ENCODE measurements around the gene ST8SIA5. TPM values are rescaled to one million over a fixed set of nuclear protein-coding genes. Genes with fewer than 3 reads are reported as not detected.

The ST8SIA5 gene
- total and polyA plus RNA-seq, 2 of the 13 experiments (the other 11 are each of a cell fraction or from before 2014, with no cell fraction given) = 0.07 to 0.20 TPM

DNA sequence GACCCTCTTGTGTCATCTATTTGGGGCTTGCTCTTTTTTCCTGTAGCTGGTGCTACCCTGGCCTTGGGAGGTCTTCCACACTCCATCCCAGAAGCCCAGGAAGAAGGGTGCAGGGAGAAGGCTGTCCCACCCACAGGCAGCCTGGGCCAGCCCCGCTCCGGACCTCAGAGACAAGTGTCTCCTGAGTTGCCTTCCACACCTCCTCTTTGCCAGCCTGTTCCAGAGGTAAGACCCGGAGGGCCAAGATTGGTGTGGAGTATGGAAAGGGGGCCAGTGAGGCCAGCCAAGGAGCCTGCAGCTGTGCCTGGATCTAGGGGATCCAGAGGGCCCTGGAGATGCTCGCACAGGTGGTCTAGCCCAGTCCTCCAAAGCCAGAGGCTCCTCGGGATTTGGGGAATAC is 40.5 kb downstream of the ST8SIA5 start:
- in situ Hi-C loops (cut with HindIII; ENCODE audit: extremely low pct_ligation_motif_present, low pct_unique_long_range_greater_than_20kb) = no loop called here
- Histone ChIP-seq H3K79me2 (ENCODE audit: insufficient read depth, low read length) (no peaks in the 10 kb centered on the region), H3K4me1 (ENCODE audit: insufficient read depth, low read length) (no peaks in the 10 kb centered on the region), H3K9me3 (ENCODE audit: low read length) (no peaks in the 10 kb centered on the region), H3K36me3 (replicated peaks in 1 of 2; ENCODE audit: control insufficient read depth in 1 of 2, insufficient read depth in 2 of 2, low read length in 2 of 2) (no peaks in the 10 kb centered on the region), H3K4me3 (replicated peaks in 1 of 3; ENCODE audit: insufficient read depth in 1 of 3, low read depth in 2 of 3, low read length in 3 of 3) (no peak overlapping the region), H2AFZ (ENCODE audit: low read length) (no peak overlapping the region), H3K4me2 (ENCODE audit: low read depth, low read length) (no peak overlapping the region), H4K20me1 (ENCODE audit: insufficient read depth, low read length) (no peaks in the 10 kb centered on the region), H3K27me3 (ENCODE audit: control insufficient read depth in 1 of 2, insufficient read depth in 2 of 2, low read length in 2 of 2) (peaks cover 1 to 48% of the 10 kb centered on the region in 2 experiments; a peak in 3 of 5 replicates), H3K9ac (ENCODE audit: insufficient read depth, low read depth, low read length) (no peak overlapping the region), H3K27ac (ENCODE audit: extremely low read length, insufficient read depth, low read length) (no peak overlapping the region)
- ATAC-seq (no peak), FAIRE-seq (no peak), DNase-seq (ENCODE audit: low spot score) (no peak)
- TF ChIP-seq PREB (CRISPR knock-in tag; IDR thresholded peaks at IDR 0.05) (no peak), PHF5A (CRISPR knock-in tag; IDR thresholded peaks at IDR 0.05; ENCODE audit: low read depth, unreplicated experiment) (no peak), ZNF382 (CRISPR knock-in tag; IDR thresholded peaks at IDR 0.05; ENCODE audit: borderline replicate concordance) (no peak), SCMH1 (CRISPR knock-in tag; IDR thresholded peaks at IDR 0.05; ENCODE audit: borderline replicate concordance) (no peak), BCLAF1 (IDR thresholded peaks at IDR 0.05) (no peak), CCDC6 (CRISPR knock-in tag; IDR thresholded peaks at IDR 0.05) (no peak)
- TF ChIP-seq, protein P1, sequence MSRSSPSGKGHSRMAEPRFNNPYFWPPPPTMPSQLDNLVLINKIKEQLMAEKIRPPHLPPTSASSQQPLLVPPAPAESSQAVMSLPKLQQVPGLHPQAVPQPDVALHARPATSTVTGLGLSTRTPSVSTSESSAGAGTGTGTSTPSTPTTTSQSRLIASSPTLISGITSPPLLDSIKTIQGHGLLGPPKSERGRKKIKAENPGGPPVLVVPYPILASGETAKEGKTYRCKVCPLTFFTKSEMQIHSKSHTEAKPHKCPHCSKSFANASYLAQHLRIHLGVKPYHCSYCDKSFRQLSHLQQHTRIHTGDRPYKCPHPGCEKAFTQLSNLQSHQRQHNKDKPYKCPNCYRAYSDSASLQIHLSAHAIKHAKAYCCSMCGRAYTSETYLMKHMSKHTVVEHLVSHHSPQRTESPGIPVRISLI (CRISPR knock-in tag; IDR thresholded peaks at IDR 0.05; ENCODE audit: borderline replicate concordance) = no peak
- CTCF ChIA-PET (ENCODE audit: low intra/inter-chr PET ratio, low total read pairs) = no interaction called here
- 0% methylated on average over 1 of the region's 5 CpGs for WGBS (ENCODE audit: low lambda C conversion rate)
- intact Hi-C loops (cut with micrococcal nuclease; ENCODE audit: unreplicated experiment) = no loop called here
- POLR2A ChIA-PET = no interaction called here
- BruUV-seq (replicated peaks) = no TSS peak
